Measurements from ENCODE around the gene LGR6.

LGR6 gene

GRCh38 chr1:202268817-202269216, 75.2 kb downstream of the LGR6 start:
- DNase-seq = no peak

GRCh38 chr1:202270871-202271326, 77.3 kb downstream of the LGR6 start:
- DNase-seq = no peak

GRCh38 chr1:202272103-202272845, 78.7 kb downstream of the LGR6 start:
- no peak for DNase-seq

- DNase-seq = no peak
Measured at GRCh38 chr1:202274611-202275010, 81.0 kb downstream of the LGR6 start.

GRCh38 chr1:202275061-202275770, 81.6 kb downstream of the LGR6 start:
- no peak for DNase-seq

GRCh38 chr1:202276081-202276715, 82.6 kb downstream of the LGR6 start:
- DNase-seq = no peak

- DNase-seq = no peak
Measured at GRCh38 chr1:202276920-202277319, 83.3 kb downstream of the LGR6 start.

- no peak for DNase-seq
Measured at GRCh38 chr1:202278751-202279150, 85.2 kb downstream of the LGR6 start.

- DNase-seq = no peak
Measured at GRCh38 chr1:202279806-202280205, 86.2 kb downstream of the LGR6 start.

- DNase-seq = no peak
Measured at GRCh38 chr1:202280595-202280994, 87.0 kb downstream of the LGR6 start.

- DNase-seq = no peak
Measured at GRCh38 chr1:202281316-202282024, 87.9 kb downstream of the LGR6 start.

- no peak for DNase-seq
Measured at GRCh38 chr1:202282025-202282371, 88.4 kb downstream of the LGR6 start.

- DNase-seq = no peak
Measured at GRCh38 chr1:202282596-202283283, 89.1 kb downstream of the LGR6 start.

- no peak for DNase-seq
Measured at GRCh38 chr1:202283379-202283844, 89.8 kb downstream of the LGR6 start.

GRCh38 chr1:202283991-202284390, 90.4 kb downstream of the LGR6 start:
- DNase-seq = no peak

- no peak for DNase-seq
Measured at GRCh38 chr1:202285908-202286307, 92.3 kb downstream of the LGR6 start.

GRCh38 chr1:202286622-202287097, 93.1 kb downstream of the LGR6 start:
- no peak for DNase-seq

- DNase-seq = no peak
Measured at GRCh38 chr1:202287196-202287595, 93.6 kb downstream of the LGR6 start.

GRCh38 chr1:202288177-202288576, 94.6 kb downstream of the LGR6 start:
- no peak for DNase-seq

GRCh38 chr1:202289009-202289408, 95.4 kb downstream of the LGR6 start:
- no peak for DNase-seq

- DNase-seq = no peak
Measured at GRCh38 chr1:202291001-202291400, 97.4 kb downstream of the LGR6 start.
